HuH-7.5 (cell line): ENCODE measurements around the gene ARPP21.

Source experiments
- DNase-seq: peaks from one replicate; pipeline ENCODE4 v3.0.0; 2011; ENCODE audit warnings: low spot score

The ARPP21 gene

GRCh38 chr3:35737527-35737926 lies 98.2 kb downstream of the ARPP21 start:
- no peak for DNase-seq

GRCh38 chr3:35737934-35738706 lies 98.8 kb downstream of the ARPP21 start:
- DNase-seq, result no peak

- no peak for DNase-seq
These were observed 100.0 kb downstream of the ARPP21 start for GRCh38 chr3:35739181-35739809.

- DNase-seq, result no peak
These were observed 100.7 kb downstream of the ARPP21 start for GRCh38 chr3:35739964-35740527.

- no peak for DNase-seq
These were observed 103.9 kb downstream of the ARPP21 start for GRCh38 chr3:35743218-35743617.

- no peak for DNase-seq
These were observed 105.1 kb downstream of the ARPP21 start for GRCh38 chr3:35744419-35744818.

- no peak for DNase-seq
These were observed 106.0 kb downstream of the ARPP21 start for GRCh38 chr3:35745351-35745750.

- no peak for DNase-seq
These were observed 106.6 kb downstream of the ARPP21 start for GRCh38 chr3:35745802-35746484.

GRCh38 chr3:35746492-35746891 lies 107.2 kb downstream of the ARPP21 start:
- DNase-seq, result no peak

- no peak for DNase-seq
These were observed 108.8 kb downstream of the ARPP21 start for GRCh38 chr3:35748144-35748543.

GRCh38 chr3:35751207-35751606 lies 111.9 kb downstream of the ARPP21 start:
- no peak for DNase-seq

GRCh38 chr3:35757991-35758757 lies 118.8 kb downstream of the ARPP21 start:
- DNase-seq, result no peak

- DNase-seq, result no peak
These were observed 120.8 kb downstream of the ARPP21 start for GRCh38 chr3:35760146-35760545.

GRCh38 chr3:35761311-35761710 lies 122.0 kb downstream of the ARPP21 start:
- DNase-seq, result no peak

GRCh38 chr3:35772381-35773015 lies 133.2 kb downstream of the ARPP21 start:
- DNase-seq, result no peak

- DNase-seq, result no peak
These were observed 134.1 kb downstream of the ARPP21 start for GRCh38 chr3:35773417-35773816.

- DNase-seq, result no peak
These were observed 137.0 kb downstream of the ARPP21 start for GRCh38 chr3:35776346-35776745.

- no peak for DNase-seq
These were observed 137.7 kb downstream of the ARPP21 start for GRCh38 chr3:35777065-35777464.

GRCh38 chr3:35777563-35778554 lies 138.5 kb downstream of the ARPP21 start:
- no peak for DNase-seq

- no peak for DNase-seq
These were observed 140.3 kb downstream of the ARPP21 start for GRCh38 chr3:35779611-35780010.
